GM06990 (cell line): Measurements from ENCODE around the gene CRB2.

Experiments used
- DNase-seq: peaks from one replicate; pipeline ENCODE4 v3.0.0-alpha.2; 2011; ENCODE audit not compliant: insufficient read length; ENCODE audit errors: extremely low read depth
- H3K27me3 ChIP-seq: replicated peaks from 2 replicates; pipeline ENCODE4 v1.6.0; 2011; ENCODE audit warnings: low read length; ENCODE audit not compliant: control insufficient read depth, insufficient read depth
- H3K36me3 ChIP-seq: 2 replicates; pipeline ENCODE4 v1.5.1; 2011; ENCODE audit warnings: low read length; ENCODE audit not compliant: control insufficient read depth, insufficient read depth
- H3K4me3 ChIP-seq: replicated peaks from 2 replicates; pipeline ENCODE4 v1.5.1; 2011; ENCODE audit warnings: low read depth, mild to moderate bottlenecking, control low read depth, low read length
- TF ChIP-seq, protein P1 (sequence below): IDR thresholded peaks from 2 replicates; pipeline ENCODE4 v1.5.1; 2011; ENCODE audit warnings: low read length, control low read depth, mild to moderate bottlenecking, inconsistent platforms; ENCODE audit not compliant: insufficient read depth, poor library complexity, severe bottlenecking

CRB2 gene

DNA sequence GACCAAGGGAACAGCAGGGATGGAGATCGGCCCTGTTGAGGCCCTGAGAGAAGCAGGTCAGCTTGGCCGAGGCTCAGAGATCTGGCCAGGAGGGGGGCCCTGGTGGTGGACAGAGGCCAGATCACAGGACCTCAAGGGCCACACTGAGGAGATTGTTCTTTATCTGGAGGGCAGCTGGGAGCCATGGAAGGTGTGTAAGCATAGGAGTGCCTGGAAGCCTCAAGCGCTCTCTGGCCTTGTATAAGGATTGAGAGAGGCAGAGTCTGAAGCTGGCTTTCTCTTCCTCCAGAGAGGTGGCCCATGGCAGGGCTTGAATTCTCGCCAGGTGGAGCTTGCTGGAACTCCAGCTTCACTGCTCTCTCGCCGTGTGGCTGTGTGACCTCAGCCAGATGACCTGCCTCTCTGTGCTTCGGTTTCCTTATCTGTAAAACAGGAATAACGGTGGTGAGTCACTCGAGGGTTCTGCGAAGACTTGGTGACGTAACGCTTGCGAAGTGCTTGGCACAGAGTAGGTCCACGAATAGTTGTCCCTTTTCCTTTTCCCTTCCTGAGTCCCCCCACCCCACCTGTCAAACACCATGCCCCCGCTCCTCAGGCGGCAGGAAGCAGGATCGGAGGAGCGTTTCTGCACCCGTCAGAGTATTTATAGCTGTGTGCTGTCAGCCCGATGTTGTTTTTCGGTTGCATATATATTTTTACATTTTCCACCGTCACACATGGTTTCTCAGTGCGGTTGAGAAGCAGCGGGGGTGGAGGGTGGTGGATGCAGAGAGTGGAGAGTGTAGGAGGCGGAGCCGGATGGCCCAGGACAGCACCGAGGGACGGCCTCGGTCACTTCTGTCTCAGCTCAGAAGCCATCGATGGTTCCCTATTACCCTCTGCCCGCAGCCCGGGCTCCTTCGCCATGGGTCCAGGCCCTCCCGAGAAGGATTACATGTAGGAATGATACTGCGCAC is 17.0 kb upstream of the CRB2 start:
- H3K27me3 ChIP-seq, result no peaks in the 10 kb centered on the region
- TF ChIP-seq, protein P1, sequence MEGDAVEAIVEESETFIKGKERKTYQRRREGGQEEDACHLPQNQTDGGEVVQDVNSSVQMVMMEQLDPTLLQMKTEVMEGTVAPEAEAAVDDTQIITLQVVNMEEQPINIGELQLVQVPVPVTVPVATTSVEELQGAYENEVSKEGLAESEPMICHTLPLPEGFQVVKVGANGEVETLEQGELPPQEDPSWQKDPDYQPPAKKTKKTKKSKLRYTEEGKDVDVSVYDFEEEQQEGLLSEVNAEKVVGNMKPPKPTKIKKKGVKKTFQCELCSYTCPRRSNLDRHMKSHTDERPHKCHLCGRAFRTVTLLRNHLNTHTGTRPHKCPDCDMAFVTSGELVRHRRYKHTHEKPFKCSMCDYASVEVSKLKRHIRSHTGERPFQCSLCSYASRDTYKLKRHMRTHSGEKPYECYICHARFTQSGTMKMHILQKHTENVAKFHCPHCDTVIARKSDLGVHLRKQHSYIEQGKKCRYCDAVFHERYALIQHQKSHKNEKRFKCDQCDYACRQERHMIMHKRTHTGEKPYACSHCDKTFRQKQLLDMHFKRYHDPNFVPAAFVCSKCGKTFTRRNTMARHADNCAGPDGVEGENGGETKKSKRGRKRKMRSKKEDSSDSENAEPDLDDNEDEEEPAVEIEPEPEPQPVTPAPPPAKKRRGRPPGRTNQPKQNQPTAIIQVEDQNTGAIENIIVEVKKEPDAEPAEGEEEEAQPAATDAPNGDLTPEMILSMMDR, result peak; percentile 15
- peak; percentile 93 for DNase-seq
- H3K4me3 ChIP-seq, result peak overlapping the region; percentile 54
- H3K36me3 ChIP-seq, result no peaks in the 10 kb centered on the region

DNA sequence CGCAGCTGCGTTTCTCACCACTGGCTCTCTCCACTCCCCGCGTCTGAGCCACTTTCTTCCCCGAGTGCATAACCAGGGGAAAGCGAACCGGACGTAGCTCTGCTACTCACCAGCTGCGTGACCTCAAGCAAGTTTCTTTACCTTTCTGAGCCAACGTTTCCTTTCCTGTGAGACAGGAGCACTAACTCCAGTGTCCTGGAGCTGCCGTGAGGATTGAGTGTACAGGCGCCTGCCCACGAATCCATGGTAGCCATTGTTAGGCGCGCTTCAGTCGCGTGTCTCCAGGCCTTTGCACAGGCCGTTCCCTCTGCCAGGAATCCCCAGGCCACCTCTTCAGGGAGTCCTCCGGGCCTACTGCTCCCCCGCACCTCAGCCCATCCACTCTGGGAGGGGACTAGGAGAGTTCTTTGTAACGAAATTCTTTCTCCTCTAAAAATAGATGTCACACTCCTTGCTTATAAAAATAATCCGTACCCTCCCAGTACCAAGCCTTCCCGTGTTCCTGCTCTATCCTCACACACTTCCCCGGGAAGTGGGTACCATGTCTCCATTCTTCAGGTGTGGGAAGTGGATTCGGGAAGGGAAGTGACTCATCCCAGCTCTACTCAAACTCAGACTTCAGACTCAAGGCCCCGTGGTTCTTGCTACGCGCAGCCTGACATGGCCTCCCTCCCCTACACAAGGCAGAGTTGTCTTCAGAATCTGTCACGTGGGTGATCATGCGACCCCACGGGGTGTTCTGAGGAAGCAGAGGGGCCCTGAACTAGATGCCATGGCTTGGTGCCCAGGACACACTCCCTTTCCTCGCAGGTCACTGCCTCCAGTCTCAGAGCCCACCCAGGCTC is 16.1 kb upstream of the CRB2 start:
- Histone ChIP-seq H3K36me3 (no peaks in the 10 kb centered on the region), H3K4me3 (peak overlapping the region; percentile 54), H3K27me3 (no peaks in the 10 kb centered on the region)
- TF ChIP-seq, protein P1, result no peak
- DNase-seq, result peak; percentile 67

DNA sequence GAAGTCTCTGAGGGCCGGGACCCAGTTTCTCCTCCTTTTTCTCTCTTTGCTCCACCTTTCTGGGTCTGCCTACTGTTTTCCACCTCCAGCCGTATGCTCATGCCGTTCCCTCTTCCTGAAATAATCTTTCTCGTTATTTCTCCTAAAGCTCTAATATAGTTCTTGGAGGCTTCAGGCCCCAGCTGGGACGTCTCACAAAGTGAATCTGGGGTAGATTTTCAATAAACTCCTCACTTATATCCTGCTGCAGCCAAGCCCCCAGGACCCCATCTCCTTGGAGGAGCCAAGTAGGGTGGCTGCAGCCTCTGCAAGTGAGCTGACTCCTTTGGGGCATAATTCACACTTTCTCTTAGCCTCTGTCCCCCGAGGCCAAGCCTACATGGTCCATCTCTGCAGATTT is 14.2 kb upstream of the CRB2 start:
- DNase-seq, result no peak

DNA sequence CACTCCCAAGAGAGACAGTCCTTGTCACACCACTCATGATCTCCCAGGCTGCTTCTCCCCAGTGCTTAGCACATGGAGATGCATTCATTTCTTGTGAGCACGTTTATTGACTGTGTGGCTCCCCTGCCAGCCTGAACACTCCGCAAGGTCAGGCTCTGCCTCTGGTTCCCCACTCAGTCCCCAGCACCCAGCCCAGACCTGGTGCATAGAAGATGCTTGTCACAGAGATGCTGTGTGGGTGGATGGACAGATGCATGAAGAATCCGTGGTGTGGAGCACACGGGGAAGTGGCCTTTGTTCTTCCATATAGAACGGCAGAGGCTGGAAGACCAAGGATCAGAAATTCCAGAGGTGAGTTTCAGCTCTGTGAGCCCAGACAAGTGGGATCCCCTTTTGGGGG is 13.8 kb upstream of the CRB2 start:
- Histone ChIP-seq H3K27me3 (no peaks in the 10 kb centered on the region), H3K36me3 (no peaks in the 10 kb centered on the region), H3K4me3 (no peak overlapping the region)
- no peak for DNase-seq
- TF ChIP-seq, protein P1, result no peak

More for the DNA sequence above, 14.2 kb upstream of the CRB2 start:
- Histone ChIP-seq H3K27me3 (no peaks in the 10 kb centered on the region), H3K36me3 (no peaks in the 10 kb centered on the region), H3K4me3 (no peak overlapping the region)
- TF ChIP-seq, protein P1, result no peak

DNA sequence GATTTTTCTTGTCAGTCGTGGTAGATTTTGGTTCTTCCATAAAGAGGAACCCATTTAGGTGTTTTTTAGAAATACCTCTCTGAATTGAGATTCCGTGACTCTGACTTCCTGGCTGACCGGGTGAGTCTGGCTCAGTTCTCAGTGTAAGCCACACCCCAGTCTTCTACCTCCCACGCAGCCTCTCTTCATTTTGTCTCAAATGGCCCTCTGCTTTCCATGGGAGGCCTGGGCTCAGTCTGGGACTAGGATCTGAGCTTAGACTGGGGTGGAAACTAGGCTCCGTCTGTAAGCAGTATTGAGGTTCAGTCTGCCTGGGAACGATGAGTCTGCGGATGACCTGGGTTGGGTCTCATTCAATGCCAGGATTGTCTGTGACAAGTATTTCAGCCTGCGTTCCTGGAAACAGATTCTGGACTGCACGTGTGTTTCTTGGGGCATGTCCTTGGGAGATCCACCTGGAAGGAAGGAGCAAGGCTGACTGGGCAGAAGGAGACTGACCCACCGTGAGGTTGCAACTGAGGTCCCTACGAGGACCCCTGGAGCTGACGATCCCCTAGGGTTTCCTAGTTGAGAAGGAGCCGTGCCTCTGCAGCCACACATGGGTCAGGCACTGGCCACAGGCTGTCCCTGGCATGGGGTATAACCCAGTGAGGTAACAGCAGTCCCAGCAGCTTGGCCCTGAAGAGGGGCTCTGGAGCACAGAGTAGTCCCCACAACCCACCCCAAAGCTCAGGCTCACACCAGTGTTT is 12.4 kb upstream of the CRB2 start:
- TF ChIP-seq, protein P1, result no peak
- Histone ChIP-seq H3K27me3 (no peaks in the 10 kb centered on the region), H3K36me3 (no peaks in the 10 kb centered on the region), H3K4me3 (0 out of 2 replicates have a peak overlapping the region, but pooled peaks have one; percentile 4)
- peak; percentile 76 for DNase-seq
